ENCODE results near the gene WDR5. TPM values are rescaled to one million over a fixed set of nuclear protein-coding genes. Genes with fewer than 3 reads are reported as not detected.

Gene WDR5
- total RNA-seq, 1 donor from 2014 or later, result 42.5 TPM

- DNase-seq (ENCODE audit: low spot score in 2 of 2, unreplicated experiment in 2 of 2), result peak in 1 of 2 experiments; percentile 70
- H3K36me3 Mint-ChIP-seq, result no peaks in the 10 kb centered on the region
- H3K9me3 Mint-ChIP-seq, result no peaks in the 10 kb centered on the region
- TF ChIP-seq CTCF (IDR thresholded peaks at IDR 0.05; ENCODE audit: unreplicated experiment), result no peak
- H3K27ac Mint-ChIP-seq, result peak overlapping the region; percentile 98
- no peaks in the 10 kb centered on the region for H3K27me3 Mint-ChIP-seq (ENCODE audit: low read depth)
- H3K4me1 Mint-ChIP-seq, result peaks cover 32% of the 10 kb centered on the region
- H3K4me3 Mint-ChIP-seq, result peak overlapping the region; percentile 34
Measured at GRCh38 chr9:134130503-134131375, 5.1 kb upstream of the WDR5 start.

- H3K4me1 Mint-ChIP-seq, result peaks cover 31% of the 10 kb centered on the region
- DNase-seq (ENCODE audit: low spot score in 2 of 2, unreplicated experiment in 2 of 2), result no peak
Measured at GRCh38 chr9:134131471-134132207, 4.2 kb upstream of the WDR5 start.

GRCh38 chr9:134132208-134132870, 3.5 kb upstream of the WDR5 start:
- Mint-ChIP-seq H3K27me3 (ENCODE audit: low read depth) (no peaks in the 10 kb centered on the region), H3K36me3 (no peaks in the 10 kb centered on the region), H3K9me3 (no peaks in the 10 kb centered on the region), H3K27ac (peak overlapping the region; percentile 98), H3K4me3 (no peak overlapping the region), H3K4me1 (peaks cover 38% of the 10 kb centered on the region)
- TF ChIP-seq CTCF (IDR thresholded peaks at IDR 0.05; ENCODE audit: unreplicated experiment), result no peak
- no peak for DNase-seq (ENCODE audit: low spot score in 2 of 2, unreplicated experiment in 2 of 2)

More at GRCh38 chr9:134131471-134132207, 4.2 kb upstream of the WDR5 start:
- Mint-ChIP-seq H3K27me3 (ENCODE audit: low read depth) (no peaks in the 10 kb centered on the region), H3K4me3 (peak overlapping the region; percentile 34), H3K36me3 (no peaks in the 10 kb centered on the region), H3K27ac (peak overlapping the region; percentile 98), H3K9me3 (no peaks in the 10 kb centered on the region)
- TF ChIP-seq CTCF (IDR thresholded peaks at IDR 0.05; ENCODE audit: unreplicated experiment), result no peak

- H3K4me3 Mint-ChIP-seq, result peak overlapping the region; percentile 91
- H3K27ac Mint-ChIP-seq, result peak overlapping the region; percentile 90
- no peaks in the 10 kb centered on the region for H3K9me3 Mint-ChIP-seq
Measured at GRCh38 chr9:134134949-134135342, 936 bp upstream of the WDR5 start.

More at GRCh38 chr9:134134949-134135342, 936 bp upstream of the WDR5 start:
- Mint-ChIP-seq H3K36me3 (peaks cover 4% of the 10 kb centered on the region), H3K4me1 (peaks cover 50% of the 10 kb centered on the region), H3K27me3 (ENCODE audit: low read depth) (no peaks in the 10 kb centered on the region)
- no peak for TF ChIP-seq CTCF (IDR thresholded peaks at IDR 0.05; ENCODE audit: unreplicated experiment)
- DNase-seq (ENCODE audit: low spot score in 2 of 2, unreplicated experiment in 2 of 2), result no peak

Data from mesothelial cell of epicardium (in vitro differentiated cells).